MM.1S (cell line): ENCODE results near the gene ANXA4.

Source experiments
- CTCF ChIP-seq: fragments of 300-600 bp; sonication (generic); IDR thresholded peaks from 2 replicates; pipeline ENCODE4 v1.5.1; 2016; ENCODE audit warnings: antibody characterized with exemption, low read length, mixed read lengths
- EZH2 ChIP-seq: fragments of 300-600 bp; sonication (generic); optimal IDR thresholded peaks from 2 replicates; pipeline ENCODE3; 2017; ENCODE audit warnings: low read depth, mild to moderate bottlenecking, antibody characterized with exemption, low read length, mixed read lengths

GRCh38 chr2:69693775-69694450 is 48.0 kb upstream of the ANXA4 start:
- TF ChIP-seq CTCF (no peak), EZH2 (no peak)
